Measurements from ENCODE around the gene MECR. TPM values are rescaled to one million over a fixed set of nuclear protein-coding genes. Genes with fewer than 3 reads are reported as not detected.

The MECR gene
- polyA plus RNA-seq, 2 donors: 11.8 to 19.6 TPM

- Histone ChIP-seq H3K4me3 (ENCODE audit: low read depth in 1 of 2, low read length in 2 of 2) (no peak overlapping the region), H3K4me1 (ENCODE audit: control insufficient read depth in 2 of 2, insufficient read depth in 2 of 2, low read length in 1 of 2) (peaks cover 2% of the 10 kb centered on the region in 2 donors), H3K36me3 (ENCODE audit: control insufficient read depth in 2 of 2, insufficient read depth in 2 of 2, low read length in 1 of 2) (peaks cover 6 to 14% of the 10 kb centered on the region in 2 donors), H3K27me3 (ENCODE audit: control insufficient read depth in 1 of 2, insufficient read depth in 2 of 2, low read length in 2 of 2) (no peaks in the 10 kb centered on the region), H3K9me3 (ENCODE audit: control insufficient read depth in 2 of 2, insufficient read depth in 1 of 2, low read depth in 1 of 2, low read length in 1 of 2) (no peaks in the 10 kb centered on the region), H3K27ac (ENCODE audit: low read depth in 2 of 2, low read length in 1 of 2) (no peak overlapping the region)
- WGBS, 2 donors: 67 to 77% methylated on average over 3 of the region's 3 CpGs
Measured at GRCh38 chr1:29169976-29170375, 60.8 kb downstream of the MECR start.

- WGBS, 2 donors: 97 to 99% methylated on average over 9 of the region's 9 CpGs
- peaks cover 6 to 14% of the 10 kb centered on the region in 2 donors for H3K36me3 ChIP-seq (ENCODE audit: control insufficient read depth in 2 of 2, insufficient read depth in 2 of 2, low read length in 1 of 2)
- H3K4me1 ChIP-seq (ENCODE audit: control insufficient read depth in 2 of 2, insufficient read depth in 2 of 2, low read length in 1 of 2): peaks cover 2% of the 10 kb centered on the region in 2 donors
- H3K4me3 ChIP-seq (ENCODE audit: low read depth in 1 of 2, low read length in 2 of 2): no peak overlapping the region
- H3K9me3 ChIP-seq (ENCODE audit: control insufficient read depth in 2 of 2, insufficient read depth in 1 of 2, low read depth in 1 of 2, low read length in 1 of 2): no peaks in the 10 kb centered on the region
- no peak overlapping the region for H3K27ac ChIP-seq (ENCODE audit: low read depth in 2 of 2, low read length in 1 of 2)
- no peaks in the 10 kb centered on the region for H3K27me3 ChIP-seq (ENCODE audit: control insufficient read depth in 1 of 2, insufficient read depth in 2 of 2, low read length in 2 of 2)
Measured at GRCh38 chr1:29167904-29168303, 62.8 kb downstream of the MECR start.

GRCh38 chr1:29166291-29166878, 64.3 kb downstream of the MECR start:
- H3K9me3 ChIP-seq (ENCODE audit: control insufficient read depth in 2 of 2, insufficient read depth in 1 of 2, low read depth in 1 of 2, low read length in 1 of 2): no peaks in the 10 kb centered on the region
- peaks cover 6 to 15% of the 10 kb centered on the region in 2 donors for H3K36me3 ChIP-seq (ENCODE audit: control insufficient read depth in 2 of 2, insufficient read depth in 2 of 2, low read length in 1 of 2)
- no peaks in the 10 kb centered on the region for H3K27me3 ChIP-seq (ENCODE audit: control insufficient read depth in 1 of 2, insufficient read depth in 2 of 2, low read length in 2 of 2)
- 66 to 77% methylated on average over 9 of the region's 9 CpGs for WGBS, 2 donors
- no peak overlapping the region for H3K4me3 ChIP-seq (ENCODE audit: low read depth in 1 of 2, low read length in 2 of 2)
- H3K4me1 ChIP-seq (ENCODE audit: control insufficient read depth in 2 of 2, insufficient read depth in 2 of 2, low read length in 1 of 2): no peaks in the 10 kb centered on the region
- H3K27ac ChIP-seq (ENCODE audit: low read depth in 2 of 2, low read length in 1 of 2): no peak overlapping the region

- Histone ChIP-seq H3K27ac (ENCODE audit: low read depth in 2 of 2, low read length in 1 of 2) (no peak overlapping the region), H3K4me1 (ENCODE audit: control insufficient read depth in 2 of 2, insufficient read depth in 2 of 2, low read length in 1 of 2) (no peaks in the 10 kb centered on the region), H3K4me3 (ENCODE audit: low read depth in 1 of 2, low read length in 2 of 2) (no peak overlapping the region), H3K9me3 (ENCODE audit: control insufficient read depth in 2 of 2, insufficient read depth in 1 of 2, low read depth in 1 of 2, low read length in 1 of 2) (no peaks in the 10 kb centered on the region), H3K36me3 (ENCODE audit: control insufficient read depth in 2 of 2, insufficient read depth in 2 of 2, low read length in 1 of 2) (peaks cover 6 to 19% of the 10 kb centered on the region in 2 donors), H3K27me3 (ENCODE audit: control insufficient read depth in 1 of 2, insufficient read depth in 2 of 2, low read length in 2 of 2) (no peaks in the 10 kb centered on the region)
- WGBS, 2 donors: 87 to 89% methylated on average over 4 of the region's 4 CpGs
Measured at GRCh38 chr1:29164588-29164987, 66.1 kb downstream of the MECR start.

- Histone ChIP-seq H3K27me3 (ENCODE audit: control insufficient read depth in 1 of 2, insufficient read depth in 2 of 2, low read length in 2 of 2) (no peaks in the 10 kb centered on the region), H3K36me3 (ENCODE audit: control insufficient read depth in 2 of 2, insufficient read depth in 2 of 2, low read length in 1 of 2) (peaks cover 6 to 32% of the 10 kb centered on the region in 2 donors), H3K4me3 (ENCODE audit: low read depth in 1 of 2, low read length in 2 of 2) (no peak overlapping the region), H3K9me3 (ENCODE audit: control insufficient read depth in 2 of 2, insufficient read depth in 1 of 2, low read depth in 1 of 2, low read length in 1 of 2) (no peaks in the 10 kb centered on the region), H3K27ac (ENCODE audit: low read depth in 2 of 2, low read length in 1 of 2) (no peak overlapping the region), H3K4me1 (ENCODE audit: control insufficient read depth in 2 of 2, insufficient read depth in 2 of 2, low read length in 1 of 2) (no peaks in the 10 kb centered on the region)
- 70 to 72% methylated on average over 9 of the region's 9 CpGs for WGBS, 2 donors
Measured at GRCh38 chr1:29162476-29163138, 68.1 kb downstream of the MECR start.

GRCh38 chr1:29162025-29162424, 68.7 kb downstream of the MECR start:
- no peaks in the 10 kb centered on the region for H3K4me1 ChIP-seq (ENCODE audit: control insufficient read depth in 2 of 2, insufficient read depth in 2 of 2, low read length in 1 of 2)
- no peak overlapping the region for H3K27ac ChIP-seq (ENCODE audit: low read depth in 2 of 2, low read length in 1 of 2)
- H3K36me3 ChIP-seq (ENCODE audit: control insufficient read depth in 2 of 2, insufficient read depth in 2 of 2, low read length in 1 of 2): peaks cover 6 to 34% of the 10 kb centered on the region in 2 donors

GRCh38 chr1:29159773-29160172, 71.0 kb downstream of the MECR start:
- Histone ChIP-seq H3K27ac (ENCODE audit: low read depth in 2 of 2, low read length in 1 of 2) (no peak overlapping the region), H3K4me3 (ENCODE audit: low read depth in 1 of 2, low read length in 2 of 2) (no peak overlapping the region), H3K27me3 (ENCODE audit: control insufficient read depth in 1 of 2, insufficient read depth in 2 of 2, low read length in 2 of 2) (no peaks in the 10 kb centered on the region), H3K36me3 (ENCODE audit: control insufficient read depth in 2 of 2, insufficient read depth in 2 of 2, low read length in 1 of 2) (peaks cover 0 to 26% of the 10 kb centered on the region in 2 donors), H3K9me3 (ENCODE audit: control insufficient read depth in 2 of 2, insufficient read depth in 1 of 2, low read depth in 1 of 2, low read length in 1 of 2) (no peaks in the 10 kb centered on the region), H3K4me1 (ENCODE audit: control insufficient read depth in 2 of 2, insufficient read depth in 2 of 2, low read length in 1 of 2) (no peaks in the 10 kb centered on the region)
- WGBS, 2 donors: 70 to 78% methylated on average over 3 of the region's 3 CpGs

More at GRCh38 chr1:29162025-29162424, 68.7 kb downstream of the MECR start:
- WGBS, 2 donors: 55 to 56% methylated on average over 4 of the region's 4 CpGs
- H3K27me3 ChIP-seq (ENCODE audit: control insufficient read depth in 1 of 2, insufficient read depth in 2 of 2, low read length in 2 of 2): no peaks in the 10 kb centered on the region
- H3K4me3 ChIP-seq (ENCODE audit: low read depth in 1 of 2, low read length in 2 of 2): no peak overlapping the region
- H3K9me3 ChIP-seq (ENCODE audit: control insufficient read depth in 2 of 2, insufficient read depth in 1 of 2, low read depth in 1 of 2, low read length in 1 of 2): no peaks in the 10 kb centered on the region

GRCh38 chr1:29157269-29157601, 73.5 kb downstream of the MECR start:
- H3K36me3 ChIP-seq (ENCODE audit: control insufficient read depth in 2 of 2, insufficient read depth in 2 of 2, low read length in 1 of 2): peaks cover 4 to 31% of the 10 kb centered on the region in 2 donors
- no peaks in the 10 kb centered on the region for H3K4me1 ChIP-seq (ENCODE audit: control insufficient read depth in 2 of 2, insufficient read depth in 2 of 2, low read length in 1 of 2)
- H3K27ac ChIP-seq (ENCODE audit: low read depth in 2 of 2, low read length in 1 of 2): no peak overlapping the region
- no peak overlapping the region for H3K4me3 ChIP-seq (ENCODE audit: low read depth in 1 of 2, low read length in 2 of 2)
- WGBS, 2 donors: 83 to 86% methylated on average over 3 of the region's 3 CpGs
- no peaks in the 10 kb centered on the region for H3K27me3 ChIP-seq (ENCODE audit: control insufficient read depth in 1 of 2, insufficient read depth in 2 of 2, low read length in 2 of 2)
- H3K9me3 ChIP-seq (ENCODE audit: control insufficient read depth in 2 of 2, insufficient read depth in 1 of 2, low read depth in 1 of 2, low read length in 1 of 2): no peaks in the 10 kb centered on the region

GRCh38 chr1:29156543-29157268, 74.0 kb downstream of the MECR start:
- Histone ChIP-seq H3K27me3 (ENCODE audit: control insufficient read depth in 1 of 2, insufficient read depth in 2 of 2, low read length in 2 of 2) (no peaks in the 10 kb centered on the region), H3K9me3 (ENCODE audit: control insufficient read depth in 2 of 2, insufficient read depth in 1 of 2, low read depth in 1 of 2, low read length in 1 of 2) (no peaks in the 10 kb centered on the region), H3K27ac (ENCODE audit: low read depth in 2 of 2, low read length in 1 of 2) (no peak overlapping the region), H3K36me3 (ENCODE audit: control insufficient read depth in 2 of 2, insufficient read depth in 2 of 2, low read length in 1 of 2) (peaks cover 4 to 31% of the 10 kb centered on the region in 2 donors), H3K4me3 (ENCODE audit: low read depth in 1 of 2, low read length in 2 of 2) (no peak overlapping the region), H3K4me1 (ENCODE audit: control insufficient read depth in 2 of 2, insufficient read depth in 2 of 2, low read length in 1 of 2) (no peaks in the 10 kb centered on the region)
- 50 to 66% methylated on average over 10 of the region's 10 CpGs for WGBS, 2 donors
